HG02852 (cell line): ENCODE results near the gene JADE3.
"Not testable (repeated sequence)": the region's sequence is repeated elsewhere in the genome, so short reads cannot be mapped to it uniquely, and the experiment has no call there.

Experiments used
- ATAC-seq: cut with Tn5 transposase; IDR thresholded peaks from one replicate; pipeline ENCODE4 v1.9.1; 2021; ENCODE audit warnings: mild to moderate bottlenecking, moderate library complexity; ENCODE audit not compliant: unreplicated experiment

JADE3 gene

DNA sequence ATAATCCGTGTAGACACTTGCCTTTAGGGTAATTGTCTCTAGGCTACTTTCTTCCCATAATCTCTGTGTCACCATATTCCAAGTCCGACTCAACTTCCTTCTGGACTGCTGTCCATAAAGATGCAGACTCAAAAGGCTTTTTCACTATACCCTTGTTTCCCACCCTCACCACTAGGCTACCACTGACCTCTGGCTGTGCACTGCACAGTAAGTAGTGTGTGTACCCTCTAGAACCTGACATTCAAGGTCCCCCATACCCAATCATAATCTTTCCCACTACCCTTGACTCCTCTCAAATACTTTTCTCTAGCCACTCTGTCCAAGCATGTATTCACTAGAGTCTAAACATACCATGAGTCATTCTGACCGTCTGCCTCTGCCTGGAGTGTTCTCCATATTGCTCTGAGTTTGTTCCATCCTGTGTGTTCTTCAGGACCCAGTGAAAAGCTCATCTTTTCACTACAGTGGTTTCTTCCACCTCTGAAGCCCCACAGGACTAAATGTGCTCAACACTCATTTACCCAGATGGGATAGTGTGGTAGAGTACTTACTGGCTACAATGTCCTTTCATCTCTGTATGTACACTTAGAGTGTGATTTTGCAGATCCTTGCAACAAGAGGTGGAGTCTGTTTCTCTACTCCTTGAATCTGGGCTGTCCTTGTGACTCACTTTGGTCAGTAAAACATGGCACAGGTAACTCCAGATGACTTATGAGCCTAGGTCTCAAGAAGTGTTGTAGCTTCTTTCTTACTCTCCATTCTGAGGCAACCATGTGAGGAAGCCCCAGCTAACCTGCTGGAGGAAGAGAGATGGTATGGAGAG, 17.4 kb downstream of the JADE3 start:
- ATAC-seq: no peak

DNA sequence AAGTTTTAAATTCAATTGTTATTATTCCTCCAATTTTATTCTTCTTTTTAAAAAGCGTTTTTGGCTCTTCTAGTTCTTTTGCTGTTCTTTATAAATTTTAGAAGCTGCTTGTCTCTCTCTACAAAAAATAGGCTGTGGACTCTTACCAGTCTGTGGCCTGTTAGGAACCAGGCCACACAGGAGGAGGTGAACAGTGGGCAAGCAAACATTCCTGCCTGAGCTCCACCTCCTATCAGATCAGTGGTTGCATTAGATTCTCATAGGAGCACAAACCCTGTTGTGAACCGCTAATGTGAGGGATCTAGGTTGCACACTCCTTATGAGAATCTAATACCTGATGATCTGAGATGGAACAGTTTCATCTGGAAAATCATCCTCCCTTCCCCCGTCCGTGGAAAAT, 23.1 kb downstream of the JADE3 start:
- ATAC-seq: no peak

DNA sequence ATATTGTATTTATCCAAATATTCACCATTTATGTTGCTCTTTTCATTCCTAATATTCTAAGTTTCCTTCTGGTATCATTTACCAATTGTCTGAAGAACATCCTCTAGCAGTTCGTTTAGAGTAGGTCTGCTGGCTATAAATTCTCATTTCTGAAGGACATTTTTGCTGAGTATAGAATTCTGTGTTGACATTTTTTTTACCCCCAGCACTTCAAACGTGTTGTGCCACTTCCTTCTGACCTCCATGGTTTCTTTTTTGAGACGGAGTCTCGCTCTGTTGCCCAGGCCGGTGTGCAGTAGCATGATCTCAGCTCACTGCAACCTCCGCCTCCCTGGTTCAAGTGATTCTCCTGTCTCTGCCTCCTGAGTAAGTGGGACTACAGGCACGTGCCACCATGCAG, 26.4 kb downstream of the JADE3 start:
- no peak for ATAC-seq

DNA sequence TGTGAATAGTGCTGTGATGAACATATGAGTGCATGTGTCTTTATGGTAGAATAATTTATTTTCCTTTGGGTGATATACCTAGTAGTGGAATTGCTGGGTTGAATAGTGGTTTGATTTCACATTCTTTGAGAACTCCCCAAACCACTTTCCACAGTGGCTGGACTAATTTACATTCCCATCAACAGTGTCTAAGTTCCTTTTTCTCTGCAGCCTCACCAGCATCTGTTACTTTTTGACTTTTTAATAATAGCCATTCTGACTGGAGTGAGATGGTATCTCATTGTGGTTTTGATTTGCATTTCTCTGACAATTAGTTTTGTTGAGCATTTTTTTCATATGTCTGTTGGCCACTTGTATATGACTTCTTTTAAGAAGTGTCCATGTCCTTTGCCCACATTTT, 29.1 kb downstream of the JADE3 start:
- no peak for ATAC-seq

DNA sequence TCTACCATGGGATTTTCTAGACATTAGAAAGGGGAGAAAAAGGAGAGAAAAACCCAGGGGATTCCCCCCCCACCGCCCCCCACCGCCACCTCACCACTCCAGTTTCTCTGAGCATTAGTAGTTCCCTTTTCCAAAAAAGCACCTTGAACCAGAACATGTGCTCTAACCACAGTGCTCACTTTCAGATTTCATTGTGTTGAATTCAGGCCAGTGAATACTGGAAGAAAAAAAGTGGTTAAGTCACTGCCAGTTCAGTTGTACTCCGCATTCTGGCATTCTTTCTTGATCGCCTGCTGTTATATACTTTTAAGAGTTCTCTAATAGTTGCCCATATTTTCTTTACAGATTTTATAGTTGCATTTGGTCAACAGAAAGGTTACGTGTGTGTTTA, 40.9 kb downstream of the JADE3 start:
- ATAC-seq: peak; percentile 92

DNA sequence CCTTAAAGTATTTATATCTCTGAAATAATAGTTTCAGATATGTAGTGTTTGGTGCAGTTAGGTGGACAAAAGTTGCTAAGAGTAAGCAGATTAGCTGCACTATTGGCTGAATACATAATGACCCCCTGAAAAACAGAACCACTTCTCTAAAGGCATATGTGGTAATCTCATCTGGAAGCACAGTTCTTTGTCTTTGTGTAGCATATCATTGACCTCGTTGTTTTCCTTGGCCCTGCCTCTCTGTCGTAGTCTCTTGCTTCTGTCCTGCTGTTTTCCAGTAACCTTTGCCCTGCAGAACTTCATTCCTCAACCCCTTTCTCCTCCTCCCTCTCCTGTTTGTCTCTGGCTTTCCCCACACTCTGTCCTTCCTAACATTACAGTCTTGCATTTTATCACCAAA, 41.4 kb downstream of the JADE3 start:
- ATAC-seq: peak; percentile 30

- no peak for ATAC-seq
These were observed 42.5 kb downstream of the JADE3 start for GRCh38 chrX:46954716-46955115.

GRCh38 chrX:46956589-46956988, 44.4 kb downstream of the JADE3 start:
- ATAC-seq: not testable (repeated sequence)

GRCh38 chrX:46957297-46957696, 45.1 kb downstream of the JADE3 start:
- no peak for ATAC-seq

DNA sequence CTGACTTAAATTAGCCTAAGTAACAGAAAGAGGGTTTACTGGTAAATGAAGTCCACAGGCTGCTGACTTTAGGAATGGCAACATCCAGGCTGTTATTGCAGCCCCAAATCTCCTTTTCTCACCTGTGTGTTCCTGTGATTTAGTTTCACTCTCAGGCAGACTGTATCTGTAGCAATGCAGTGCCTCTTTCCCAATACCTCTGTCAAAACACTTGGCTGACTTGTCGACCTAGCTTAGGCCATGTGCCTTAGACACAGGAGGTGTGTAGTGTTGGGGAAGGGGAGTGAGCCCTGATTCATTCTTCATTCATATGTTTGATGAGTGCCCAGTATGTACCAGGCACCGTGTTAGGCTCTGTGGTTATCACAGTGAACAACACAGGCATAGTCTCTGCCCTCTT, 46.9 kb downstream of the JADE3 start:
- ATAC-seq: no peak

DNA sequence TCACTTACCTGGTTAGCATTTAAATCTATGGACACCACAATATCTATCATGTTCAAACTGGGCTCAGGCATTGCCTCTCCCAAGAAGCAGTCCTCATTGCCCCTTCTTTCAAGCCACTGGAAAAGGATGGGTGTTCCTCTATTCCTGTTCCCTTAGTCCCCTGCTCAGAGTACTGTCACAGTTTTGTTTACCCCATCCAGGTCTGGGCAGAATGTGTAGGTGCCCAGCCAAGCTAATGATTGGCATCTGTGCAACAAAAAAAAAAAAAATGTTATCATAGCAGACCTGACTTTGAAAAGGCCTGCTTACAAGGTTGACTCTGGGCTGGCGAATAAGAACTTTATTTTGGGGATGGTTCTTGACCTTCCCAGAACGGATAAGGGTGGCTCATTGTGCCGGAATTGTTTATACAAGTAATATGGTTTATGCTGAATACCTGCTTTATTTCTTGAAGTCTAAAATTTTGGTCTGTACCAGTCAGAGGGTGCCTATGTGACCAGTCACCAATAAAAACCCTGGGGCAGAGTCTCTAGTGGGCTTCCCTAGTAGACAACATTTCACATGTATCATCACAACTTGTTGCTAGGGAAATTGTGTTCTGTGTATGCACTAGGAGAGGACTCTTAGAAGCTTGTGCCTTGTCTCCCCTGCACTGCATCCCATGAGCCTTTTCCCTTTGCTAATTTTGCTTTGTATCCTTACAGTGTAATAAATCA, 47.9 kb downstream of the JADE3 start:
- ATAC-seq: no peak

GRCh38 chrX:46961097-46961496, 48.9 kb downstream of the JADE3 start:
- no peak for ATAC-seq

- ATAC-seq: no peak
These were observed 49.5 kb downstream of the JADE3 start for GRCh38 chrX:46961574-46962283.

GRCh38 chrX:46965125-46965758, 53.0 kb downstream of the JADE3 start:
- ATAC-seq: no peak

GRCh38 chrX:46967547-46967946, 55.3 kb downstream of the JADE3 start:
- peak; percentile 77 for ATAC-seq

GRCh38 chrX:46977046-46977445, 64.8 kb downstream of the JADE3 start:
- ATAC-seq: not testable (repeated sequence)

DNA sequence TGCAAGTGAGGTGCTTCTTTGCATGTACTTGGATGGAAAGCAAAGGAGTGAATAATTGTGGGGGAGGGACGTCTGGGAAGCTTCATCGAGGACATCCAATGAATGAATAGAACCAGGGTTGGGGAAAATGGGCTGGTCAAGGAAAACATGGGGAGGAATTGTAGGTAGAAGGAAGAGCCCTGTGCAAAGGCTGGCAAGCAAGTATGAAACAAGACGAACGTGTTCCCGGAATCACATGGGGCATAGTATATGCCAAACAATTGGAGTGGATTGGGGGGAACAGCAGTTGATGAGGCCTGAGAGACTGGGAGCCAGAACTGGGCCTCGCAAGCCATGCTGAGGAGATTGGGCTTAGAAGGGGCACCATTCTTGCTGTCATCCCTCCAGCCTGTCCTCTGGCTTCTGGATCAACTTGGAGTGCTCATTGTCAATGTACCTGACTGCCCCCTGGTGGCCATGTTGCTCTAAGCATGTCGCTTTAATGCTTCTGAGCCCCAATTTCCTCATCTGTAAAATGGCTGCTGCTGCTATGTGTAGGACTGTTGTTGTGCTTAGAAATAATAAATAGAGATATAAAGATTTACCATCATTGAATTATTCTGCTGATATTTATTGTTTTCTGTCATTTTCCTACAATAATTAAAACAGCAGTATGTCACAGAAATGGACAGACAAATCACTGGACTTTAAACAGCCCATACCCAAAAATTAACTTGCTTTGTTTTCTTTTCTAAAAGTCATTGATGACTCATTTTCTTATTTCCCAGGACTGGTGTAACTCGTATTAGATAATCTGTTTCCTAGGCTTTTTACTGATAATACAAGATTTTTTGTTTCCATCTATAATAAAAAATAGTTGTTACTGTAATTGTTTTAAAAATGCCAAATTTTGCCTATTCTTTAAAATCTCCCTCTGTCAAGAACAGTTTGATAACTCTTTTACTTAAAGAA, 66.4 kb downstream of the JADE3 start:
- ATAC-seq: no peak

DNA sequence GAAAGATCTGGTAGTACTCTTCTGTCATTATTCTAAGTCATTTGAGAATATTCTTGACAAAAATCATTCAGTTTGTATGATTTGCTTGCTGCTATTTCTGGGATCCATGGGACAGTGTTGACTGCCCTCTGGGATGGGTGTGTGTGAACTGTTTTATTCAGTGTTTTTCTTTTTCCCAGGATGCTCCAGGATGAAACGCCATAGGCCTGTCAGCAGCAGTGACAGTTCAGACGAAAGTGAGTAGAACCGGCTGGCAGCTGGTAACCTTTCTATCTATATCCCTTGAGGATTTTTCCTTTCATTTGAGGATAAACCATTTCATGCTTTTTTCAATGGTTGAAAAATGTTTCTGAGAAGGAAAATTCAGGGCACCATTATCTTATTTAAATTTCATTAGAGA, 72.5 kb downstream of the JADE3 start:
- ATAC-seq: no peak

GRCh38 chrX:46989548-46989947, 77.3 kb downstream of the JADE3 start:
- ATAC-seq: no peak

DNA sequence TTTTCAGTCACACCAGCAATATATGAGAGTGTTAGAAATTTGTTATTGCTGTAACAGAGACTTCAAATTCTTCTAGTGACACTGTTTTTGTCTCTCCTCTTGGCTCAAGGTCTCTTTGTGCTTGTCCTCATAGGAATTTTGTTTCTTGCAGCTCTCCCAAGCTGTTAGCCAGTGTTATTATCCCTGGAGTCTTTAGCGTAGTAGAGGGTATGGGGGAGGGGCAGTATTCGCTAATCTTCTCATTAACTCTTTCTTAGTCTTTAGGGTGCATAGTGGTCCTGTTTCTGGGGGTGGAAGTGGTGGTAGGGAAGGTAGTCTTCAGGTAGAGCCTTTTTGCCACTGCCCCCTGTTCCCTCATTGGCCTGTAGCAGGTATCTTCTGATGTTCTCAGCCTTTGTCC, 79.4 kb downstream of the JADE3 start:
- ATAC-seq: no peak
